NCI-H1694 (cell line): ENCODE measurements around the gene CD2.
A peak's percentile ranks its signal among the peaks of the same experiment; 100 is the strongest.

Experiments
- DNase-seq: peaks from one replicate; lab custom pipeline; 2025; lab: John Stamatoyannopoulos, UW

Gene CD2

GRCh38 chr1:116754198-116754977, at the start of gene CD2:
CD2 (plus strand) TSS chr1:116754430; CDS start chr1:116754493, 63 bp downstream.
- DNase-seq: no peak

- DNase-seq: no peak
Observed at GRCh38 chr1:116706123-116706522, 48.1 kb upstream of the CD2 start.

- DNase-seq: no peak
Observed at GRCh38 chr1:116706841-116707240, 47.4 kb upstream of the CD2 start.

GRCh38 chr1:116708255-116708900, 45.9 kb upstream of the CD2 start:
- no peak for DNase-seq

GRCh38 chr1:116709666-116710167, 44.5 kb upstream of the CD2 start:
- DNase-seq: no peak

- DNase-seq: no peak
Observed at GRCh38 chr1:116710420-116711262, 43.6 kb upstream of the CD2 start.

GRCh38 chr1:116711263-116711840, 42.9 kb upstream of the CD2 start:
- peak; percentile 71 for DNase-seq

- no peak for DNase-seq
Observed at GRCh38 chr1:116712510-116712909, 41.7 kb upstream of the CD2 start.

- no peak for DNase-seq
Observed at GRCh38 chr1:116713474-116713873, 40.8 kb upstream of the CD2 start.

GRCh38 chr1:116716391-116716790, 37.8 kb upstream of the CD2 start:
- no peak for DNase-seq

GRCh38 chr1:116717318-116717717, 36.9 kb upstream of the CD2 start:
- DNase-seq: no peak

- DNase-seq: no peak
Observed at GRCh38 chr1:116720364-116721038, 33.7 kb upstream of the CD2 start.

- no peak for DNase-seq
Observed at GRCh38 chr1:116721039-116721405, 33.2 kb upstream of the CD2 start.

- no peak for DNase-seq
Observed at GRCh38 chr1:116721451-116722007, 32.7 kb upstream of the CD2 start.

- DNase-seq: no peak
Observed at GRCh38 chr1:116722016-116722838, 32.0 kb upstream of the CD2 start.

GRCh38 chr1:116724765-116725375, 29.4 kb upstream of the CD2 start:
- peak; percentile 72 for DNase-seq

GRCh38 chr1:116725798-116726197, 28.4 kb upstream of the CD2 start:
- no peak for DNase-seq

- DNase-seq: no peak
Observed at GRCh38 chr1:116726872-116727820, 27.1 kb upstream of the CD2 start.

- no peak for DNase-seq
Observed at GRCh38 chr1:116731439-116731838, 22.8 kb upstream of the CD2 start.
